Measurements from ENCODE around the gene SLC38A2.

The SLC38A2 gene

GRCh38 chr12:46414591-46415268 lies 42.2 kb upstream of the SLC38A2 start:
- Histone ChIP-seq H3K27ac (ENCODE audit: low read depth, low read length) (no peak overlapping the region), H3K27me3 (ENCODE audit: control insufficient read depth, low read length) (peaks cover 7% of the 10 kb centered on the region; the same call in 1 of the 2 replicates)
- no peak for TF ChIP-seq EZH2phosphoT487 (IDR thresholded peaks at IDR 0.05; ENCODE audit: borderline replicate concordance, low read length)
- no peak for TF ChIP-seq CTCF (IDR thresholded peaks at IDR 0.05; ENCODE audit: low read depth, low read length, poor library complexity, severe bottlenecking)

GRCh38 chr12:46413368-46413767 lies 40.8 kb upstream of the SLC38A2 start:
- TF ChIP-seq CTCF (IDR thresholded peaks at IDR 0.05; ENCODE audit: low read depth, low read length, poor library complexity, severe bottlenecking) (no peak), EZH2phosphoT487 (IDR thresholded peaks at IDR 0.05; ENCODE audit: borderline replicate concordance, low read length) (no peak)
- Histone ChIP-seq H3K4me2 (ENCODE audit: low read length) (no peak overlapping the region), H3K27me3 (ENCODE audit: control insufficient read depth, low read length) (peaks cover 7% of the 10 kb centered on the region; the same call in 1 of the 2 replicates), H3F3A (ENCODE audit: control insufficient read depth, insufficient read depth) (no peaks in the 10 kb centered on the region), H3K4me1 (ENCODE audit: control insufficient read depth, low read length) (no peaks in the 10 kb centered on the region), H3K9me2 (replicated peaks; ENCODE audit: control insufficient read depth, low read length) (no peaks in the 10 kb centered on the region), H3K27ac (ENCODE audit: low read depth, low read length) (no peak overlapping the region), H3K9me3 (ENCODE audit: control insufficient read depth, insufficient read depth, low read length) (no peaks in the 10 kb centered on the region), H3K36me3 (ENCODE audit: control insufficient read depth, low read length) (no peaks in the 10 kb centered on the region), H3K4me3 (ENCODE audit: low read length) (no peak overlapping the region), H4K20me1 (ENCODE audit: control insufficient read depth, insufficient read depth, low read depth, low read length) (no peaks in the 10 kb centered on the region), H3K79me2 (ENCODE audit: control insufficient read depth, low read length) (no peaks in the 10 kb centered on the region)

More at GRCh38 chr12:46414591-46415268, 42.2 kb upstream of the SLC38A2 start:
- H3K9me2 ChIP-seq (replicated peaks; ENCODE audit: control insufficient read depth, low read length), result no peaks in the 10 kb centered on the region
- no peaks in the 10 kb centered on the region for H3K36me3 ChIP-seq (ENCODE audit: control insufficient read depth, low read length)
- no peak overlapping the region for H3K4me3 ChIP-seq (ENCODE audit: low read length)
- H3K9me3 ChIP-seq (ENCODE audit: control insufficient read depth, insufficient read depth, low read length), result no peaks in the 10 kb centered on the region
- H3K4me2 ChIP-seq (ENCODE audit: low read length), result no peak overlapping the region
- H3K4me1 ChIP-seq (ENCODE audit: control insufficient read depth, low read length), result no peaks in the 10 kb centered on the region
- no peaks in the 10 kb centered on the region for H3K79me2 ChIP-seq (ENCODE audit: control insufficient read depth, low read length)
- H4K20me1 ChIP-seq (ENCODE audit: control insufficient read depth, insufficient read depth, low read depth, low read length), result no peaks in the 10 kb centered on the region
- no peaks in the 10 kb centered on the region for H3F3A ChIP-seq (ENCODE audit: control insufficient read depth, insufficient read depth)

- no peaks in the 10 kb centered on the region for H4K20me1 ChIP-seq (ENCODE audit: control insufficient read depth, insufficient read depth, low read depth, low read length)
- no peak overlapping the region for H3K27ac ChIP-seq (ENCODE audit: low read depth, low read length)
- H3K9me2 ChIP-seq (replicated peaks; ENCODE audit: control insufficient read depth, low read length), result no peaks in the 10 kb centered on the region
- no peak overlapping the region for H3K4me2 ChIP-seq (ENCODE audit: low read length)
- TF ChIP-seq CTCF (IDR thresholded peaks at IDR 0.05; ENCODE audit: low read depth, low read length, poor library complexity, severe bottlenecking) (no peak), EZH2phosphoT487 (IDR thresholded peaks at IDR 0.05; ENCODE audit: borderline replicate concordance, low read length) (no peak)
- H3K9me3 ChIP-seq (ENCODE audit: control insufficient read depth, insufficient read depth, low read length), result no peaks in the 10 kb centered on the region
- H3F3A ChIP-seq (ENCODE audit: control insufficient read depth, insufficient read depth), result no peaks in the 10 kb centered on the region
- H3K79me2 ChIP-seq (ENCODE audit: control insufficient read depth, low read length), result no peaks in the 10 kb centered on the region
- H3K4me1 ChIP-seq (ENCODE audit: control insufficient read depth, low read length), result no peaks in the 10 kb centered on the region
- peaks cover 7% of the 10 kb centered on the region; the same call in 1 of the 2 replicates for H3K27me3 ChIP-seq (ENCODE audit: control insufficient read depth, low read length)
- H3K36me3 ChIP-seq (ENCODE audit: control insufficient read depth, low read length), result no peaks in the 10 kb centered on the region
- H3K4me3 ChIP-seq (ENCODE audit: low read length), result no peak overlapping the region
Observed at GRCh38 chr12:46412857-46413256, 40.3 kb upstream of the SLC38A2 start.

All from DOHH2 (cell line).